Measurements from ENCODE around the gene MAZ. TPM values are rescaled to one million over a fixed set of nuclear protein-coding genes. Genes with fewer than 3 reads are reported as not detected.

Gene MAZ
- 100 to 1,000 TPM; 378 to 401 TPM for total RNA-seq

DNA sequence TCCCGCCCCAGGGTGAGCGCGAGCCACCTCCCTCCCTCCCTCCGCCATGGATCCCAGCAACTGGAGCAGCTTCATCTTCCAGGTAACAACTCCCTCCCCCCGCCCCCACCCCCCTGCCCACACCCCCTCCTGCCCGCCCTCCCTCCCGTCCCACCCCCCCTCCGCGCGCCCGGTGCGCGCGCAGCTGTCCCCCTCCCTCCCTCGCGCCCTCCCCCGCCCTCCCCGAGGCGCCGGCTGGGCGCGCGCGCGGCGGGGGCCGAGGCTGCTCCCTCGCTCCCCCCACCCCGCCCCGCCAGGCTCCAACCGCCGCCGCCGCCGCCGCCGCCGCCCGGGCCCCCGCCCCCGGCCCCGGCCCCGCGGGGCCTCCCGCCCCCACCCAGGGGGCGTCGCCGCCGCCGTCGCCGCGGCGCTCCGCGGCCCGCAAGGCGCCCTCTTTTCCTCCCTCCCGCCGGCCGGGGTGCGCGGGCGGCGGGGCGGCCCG is at the start of gene MAZ:
Gene MAZ, plus strand, starts transcription at position 431 of the 481 bp plus-strand sequence. CDS start 173 bp downstream, outside the sequence.

DNA sequence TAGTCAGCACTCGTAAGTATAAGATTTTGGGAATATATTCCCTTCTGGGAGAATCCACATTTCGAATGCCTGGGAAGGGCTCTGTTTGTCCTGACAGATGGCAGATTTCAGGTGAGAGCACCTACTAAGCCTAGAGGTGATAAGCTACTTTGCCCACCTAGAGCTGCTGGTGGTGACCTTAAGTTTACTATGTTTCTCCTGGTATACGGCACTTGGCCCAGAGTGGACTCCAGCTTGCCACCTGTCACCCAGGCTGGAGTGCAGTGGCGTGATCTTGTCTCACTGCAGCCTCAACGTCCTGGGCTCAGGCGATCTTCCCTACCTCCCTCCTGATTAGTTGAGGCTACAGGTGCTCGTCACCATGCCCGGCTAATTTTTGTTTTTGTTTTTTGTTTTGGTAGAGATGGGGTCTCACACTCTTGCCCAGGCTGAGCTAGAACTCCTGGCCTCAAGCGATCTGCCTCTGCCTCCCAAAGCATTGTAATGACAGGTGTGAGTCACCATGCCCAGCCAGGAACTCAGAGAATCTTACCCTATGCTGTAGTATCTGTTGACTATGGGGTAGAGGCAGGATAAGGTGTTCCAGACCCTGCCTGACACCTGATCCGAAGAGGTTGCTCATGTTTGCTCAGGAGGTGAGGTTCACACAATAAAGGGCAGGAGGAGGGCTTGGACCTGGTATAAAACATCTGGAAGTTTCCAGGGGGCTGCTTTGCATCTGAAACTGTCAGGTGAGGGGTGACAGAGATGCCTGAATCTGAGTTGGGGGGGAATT is 28.6 kb upstream of the MAZ start, which contains the start of gene ZG16:
Gene ZG16, plus strand, starts transcription at position 681 of the 775 bp plus-strand sequence. CDS start 1,011 bp downstream, outside the sequence.

DNA sequence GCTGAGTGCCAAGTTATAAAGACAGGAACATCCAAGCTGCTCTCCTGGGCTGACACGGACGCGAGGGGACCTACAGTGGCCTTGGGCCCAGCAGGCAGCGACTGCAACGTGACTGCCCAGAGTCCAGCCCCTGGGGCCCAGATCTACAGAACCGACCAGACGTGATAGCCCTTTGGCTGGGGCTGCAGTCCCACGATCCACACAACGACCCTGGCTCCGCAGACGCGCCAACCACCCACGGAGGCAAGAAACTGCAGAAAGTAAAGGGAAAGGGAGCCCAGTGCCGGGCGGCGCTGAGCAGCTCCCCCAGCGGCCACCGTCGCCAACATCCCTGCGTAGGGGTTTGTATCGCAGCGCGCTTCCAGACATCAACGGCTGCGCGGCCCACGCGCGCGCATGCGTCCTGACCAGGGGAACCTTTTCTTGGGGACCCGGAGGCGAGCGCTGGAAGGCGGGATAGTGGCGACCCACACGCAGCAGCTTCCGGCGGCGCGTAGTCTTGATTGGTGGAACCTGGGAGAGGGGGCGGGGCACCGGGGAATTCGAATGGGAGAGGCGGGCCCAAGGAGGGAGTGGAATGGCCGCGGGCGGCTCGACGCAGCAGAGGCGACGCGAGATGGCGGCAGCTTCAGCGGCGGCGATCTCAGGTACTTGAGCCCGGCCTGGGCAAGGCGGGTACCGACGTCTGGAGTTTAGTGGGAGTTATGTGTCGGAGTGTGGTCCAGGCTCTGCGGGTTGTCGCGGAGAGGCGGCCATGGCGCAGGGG is 16.0 kb upstream of the MAZ start, which contains the start of gene KIF22:
Gene KIF22, plus strand, starts transcription at position 569 of the 766 bp plus-strand sequence. Its CDS starts 9 bp downstream, at position 578.

GRCh38 chr16:29811896-29812665 is 5.8 kb downstream of the MAZ start, which contains the start of gene PRRT2:
Gene PRRT2, plus strand, starts transcription at chr16:29812193. Its CDS starts 862 bp downstream, at chr16:29813055.

GRCh38 chr16:29815793-29816693 is 9.7 kb downstream of the MAZ start, which contains the start of gene PAGR1:
Gene PAGR1, plus strand, starts transcription at chr16:29816152. Its CDS starts 374 bp downstream, at chr16:29816526.

GRCh38 chr16:29820271-29820701 is 14.0 kb downstream of the MAZ start, which contains the start of gene MVP:
Gene MVP, plus strand, starts transcription at chr16:29820462. Its CDS starts 10,088 bp downstream, at chr16:29830550.

Other genes starting within 250 kb of the MAZ start
- gene SPN, start 143.3 kb upstream of the MAZ start, total RNA-seq = 100 to 1,000 TPM; 336 to 352 TPM
- gene QPRT, start 127.3 kb upstream of the MAZ start, total RNA-seq = 1 to 10 TPM; 3.8 to 3.9 TPM
- 100 to 1,000 TPM; 114 to 115 TPM for gene C16orf54, start 60.5 kb upstream of the MAZ start, total RNA-seq
- gene ZG16, start 28.3 kb upstream of the MAZ start, total RNA-seq = not detected
- 100 to 1,000 TPM; 164 to 172 TPM for gene KIF22, start 15.8 kb upstream of the MAZ start, total RNA-seq
- gene PRRT2, start 5.7 kb downstream of the MAZ start, total RNA-seq = under 1 TPM; 0.58 to 0.98 TPM
- 10 to 100 TPM; 28.0 to 28.1 TPM for gene PAGR1, start 9.6 kb downstream of the MAZ start, total RNA-seq
- 100 to 1,000 TPM; 177 to 178 TPM for gene MVP, start 13.9 kb downstream of the MAZ start, total RNA-seq
- 10 to 100 TPM; 57.3 to 59.6 TPM for gene CDIPT, start 56.7 kb downstream of the MAZ start, total RNA-seq
- gene SEZ6L2, start 93.0 kb downstream of the MAZ start, total RNA-seq = not detected
- not detected for gene ASPHD1, start 94.0 kb downstream of the MAZ start, total RNA-seq
- 10 to 100 TPM; 30.4 to 32.9 TPM for gene KCTD13, start 119.7 kb downstream of the MAZ start, total RNA-seq
- 10 to 100 TPM; 74.1 to 77.3 TPM for gene TMEM219, start 155.6 kb downstream of the MAZ start, total RNA-seq
- 10 to 100 TPM; 42.2 to 43.0 TPM for gene TAOK2, start 167.3 kb downstream of the MAZ start, total RNA-seq
- 10 to 100 TPM; 33.1 to 34.6 TPM for gene HIRIP3, start 189.1 kb downstream of the MAZ start, total RNA-seq
- gene INO80E, start 189.7 kb downstream of the MAZ start, total RNA-seq = 100 to 1,000 TPM; 101 to 102 TPM
- gene DOC2A, start 204.5 kb downstream of the MAZ start, total RNA-seq = not detected
- not detected for gene C16orf92, start 216.7 kb downstream of the MAZ start, total RNA-seq
- gene TLCD3B, start 224.7 kb downstream of the MAZ start, total RNA-seq = 1 to 10 TPM; 4.7 to 5.8 TPM

Data from activated naive CD4-positive, alpha-beta T cell treated with anti-CD3 and anti-CD28 coated beads, Interleukin-2, amount 10 ng/mL, durations not matched to agents 5 hours and 36 hours (primary cell).